Nephron (organoid): ENCODE measurements around the gene ENC1.

Experiments
- H3K27ac Mint-ChIP-seq, 3 experiments: 2 replicates each; pipeline ENCODE4 v1.8.0; 2020; ENCODE audit warnings: mixed read lengths in 3 of 3, mild to moderate bottlenecking in 2 of 3, moderate library complexity in 1 of 3
- H3K27me3 Mint-ChIP-seq: 2 replicates; pipeline ENCODE4 v1.8.0; 2021; ENCODE audit warnings: low read depth, mild to moderate bottlenecking, moderate library complexity, mixed read lengths
- H3K36me3 Mint-ChIP-seq: 2 replicates; pipeline ENCODE4 v1.8.0; 2020; ENCODE audit warnings: low read depth, mixed read lengths
- H3K4me1 Mint-ChIP-seq: 2 replicates; pipeline ENCODE4 v1.8.0; 2020; ENCODE audit warnings: mixed read lengths
- H3K4me3 Mint-ChIP-seq, 3 experiments: 2 replicates each; pipeline ENCODE4 v1.8.0; 2020; ENCODE audit warnings: mild to moderate bottlenecking in 3 of 3, mixed read lengths in 3 of 3, moderate library complexity in 2 of 3
- H3K9me3 Mint-ChIP-seq: 2 replicates; pipeline ENCODE4 v1.8.0; 2020; ENCODE audit warnings: mixed read lengths
- CTCF ChIP-seq, 3 experiments: fragments of 200-600 bp; sonication (generic); IDR thresholded peaks; one replicate each; pipeline ENCODE4 v1.5.0; 2021; ENCODE audit warnings: antibody characterized with exemption in 3 of 3; ENCODE audit not compliant: unreplicated experiment in 3 of 3

ENC1 gene

GRCh38 chr5:74623006-74623611 is 17.4 kb downstream of the ENC1 start:
- no peaks in the 10 kb centered on the region for H3K9me3 Mint-ChIP-seq
- H3K36me3 Mint-ChIP-seq: peaks cover 15% of the 10 kb centered on the region
- H3K27me3 Mint-ChIP-seq: peaks cover 14% of the 10 kb centered on the region
- peak overlapping the region; percentile 19 to 76 (median 41) for H3K27ac Mint-ChIP-seq
- TF ChIP-seq CTCF (IDR thresholded peaks at IDR 0.05; ENCODE audit: unreplicated experiment in 3 of 3): no peak
- peaks cover 61% of the 10 kb centered on the region for H3K4me1 Mint-ChIP-seq
- H3K4me3 Mint-ChIP-seq: no peak overlapping the region

- Mint-ChIP-seq H3K4me1 (peaks cover 61% of the 10 kb centered on the region), H3K27ac (peak overlapping the region in 1 of 3 experiments; percentile 76), H3K36me3 (peaks cover 5% of the 10 kb centered on the region), H3K9me3 (no peaks in the 10 kb centered on the region), H3K4me3 (no peak overlapping the region), H3K27me3 (peaks cover 14% of the 10 kb centered on the region)
- no peak for TF ChIP-seq CTCF (IDR thresholded peaks at IDR 0.05; ENCODE audit: unreplicated experiment in 3 of 3)
Measured at GRCh38 chr5:74622122-74622521, 18.4 kb downstream of the ENC1 start.

- no peak overlapping the region for H3K4me3 Mint-ChIP-seq
- no peak overlapping the region for H3K27ac Mint-ChIP-seq
- peaks cover 14% of the 10 kb centered on the region for H3K27me3 Mint-ChIP-seq
- H3K36me3 Mint-ChIP-seq: no peaks in the 10 kb centered on the region
- H3K4me1 Mint-ChIP-seq: peaks cover 60% of the 10 kb centered on the region
- TF ChIP-seq CTCF (IDR thresholded peaks at IDR 0.05; ENCODE audit: unreplicated experiment in 3 of 3): no peak
- H3K9me3 Mint-ChIP-seq: no peaks in the 10 kb centered on the region
Measured at GRCh38 chr5:74621492-74621891, 19.0 kb downstream of the ENC1 start.

- H3K27ac Mint-ChIP-seq: peak overlapping the region in 1 of 3 experiments; percentile 9
- no peak for TF ChIP-seq CTCF (IDR thresholded peaks at IDR 0.05; ENCODE audit: unreplicated experiment in 3 of 3)
- no peak overlapping the region for H3K4me3 Mint-ChIP-seq
- no peaks in the 10 kb centered on the region for H3K36me3 Mint-ChIP-seq
- no peaks in the 10 kb centered on the region for H3K9me3 Mint-ChIP-seq
- peaks cover 16% of the 10 kb centered on the region for H3K27me3 Mint-ChIP-seq
- peaks cover 53% of the 10 kb centered on the region for H3K4me1 Mint-ChIP-seq
Measured at GRCh38 chr5:74619308-74619707, 21.2 kb downstream of the ENC1 start.

- TF ChIP-seq CTCF (IDR thresholded peaks at IDR 0.05; ENCODE audit: unreplicated experiment in 3 of 3): no peak
- H3K4me1 Mint-ChIP-seq: peaks cover 43% of the 10 kb centered on the region
- H3K27me3 Mint-ChIP-seq: peaks cover 17% of the 10 kb centered on the region
- H3K27ac Mint-ChIP-seq: peak overlapping the region in 1 of 3 experiments; percentile 80
- no peak overlapping the region for H3K4me3 Mint-ChIP-seq
- H3K9me3 Mint-ChIP-seq: no peaks in the 10 kb centered on the region
- no peaks in the 10 kb centered on the region for H3K36me3 Mint-ChIP-seq
Measured at GRCh38 chr5:74618106-74618505, 22.4 kb downstream of the ENC1 start.

GRCh38 chr5:74617202-74617601 is 23.3 kb downstream of the ENC1 start:
- H3K9me3 Mint-ChIP-seq: no peaks in the 10 kb centered on the region
- no peaks in the 10 kb centered on the region for H3K36me3 Mint-ChIP-seq
- peaks cover 35% of the 10 kb centered on the region for H3K4me1 Mint-ChIP-seq
- no peak for TF ChIP-seq CTCF (IDR thresholded peaks at IDR 0.05; ENCODE audit: unreplicated experiment in 3 of 3)
- H3K4me3 Mint-ChIP-seq: no peak overlapping the region
- peaks cover 17% of the 10 kb centered on the region for H3K27me3 Mint-ChIP-seq
- peak overlapping the region in 1 of 3 experiments; percentile 76 for H3K27ac Mint-ChIP-seq
